B cell (primary cell): Measurements from ENCODE around the gene SHB. TPM values are rescaled to one million over a fixed set of nuclear protein-coding genes. Genes with fewer than 3 reads are reported as not detected.

Experiments
- ATAC-seq: fragments of 200-7000 bp; cut with Tn5 transposase; one replicate; pipeline ENCODE4 v1.10.0; 2021; ENCODE audit warnings: low read depth, mild to moderate bottlenecking, moderate number of reproducible peaks, moderate library complexity
- CTCF ChIA-PET: fragments of 350-600 bp; sonication (Branson Sonifier 250); formaldehyde crosslinking; loops from one replicate; lab custom pipeline; 2021; ENCODE audit warnings: antibody characterized with exemption, inconsistent platforms; lab: Charles Lee
- POLR2A ChIA-PET: fragments of 350-600 bp; sonication (Branson Sonifier 250); formaldehyde crosslinking; loops from one replicate; lab custom pipeline; 2021; ENCODE audit warnings: antibody characterized with exemption; lab: Charles Lee
- DNase-seq: peaks from one replicate; pipeline ENCODE4 v3.0.0; 2013
- H2AFZ ChIP-seq: 2 replicates; pipeline ENCODE4 v1.6.1; 2012; ENCODE audit warnings: mild to moderate bottlenecking, low read depth, low read length; ENCODE audit not compliant: insufficient read depth, poor library complexity, severe bottlenecking
- H3K27ac ChIP-seq, 2 donors: 1 replicate in 1 of 2; 2 replicates in 1 of 2; pipeline ENCODE4 v1.5.1; 2012 to 2013; ENCODE audit warnings: low read length in 2 of 2, mild to moderate bottlenecking in 2 of 2, moderate library complexity in 1 of 2
- H3K27me3 ChIP-seq, 4 experiments: fragments of 200-600 bp in 1 of 4; sonication (generic) in 1 of 4; replicated peaks in 1 of 4; 1 replicate in 2 of 4; 2 replicates in 2 of 4; pipeline versions ENCODE4 v1.6.1 to v1.7.0; 2013 to 2016; ENCODE audit warnings: low read length in 3 of 4, mild to moderate bottlenecking in 2 of 4, mixed read lengths in 1 of 4, moderate library complexity in 1 of 4; ENCODE audit not compliant: insufficient read depth in 4 of 4, control insufficient read depth in 3 of 4; ENCODE audit errors: control extremely low read depth in 1 of 4
- H3K36me3 ChIP-seq, 2 experiments: replicated peaks in 1 of 2; 1 replicate in 1 of 2; 2 replicates in 1 of 2; pipeline versions ENCODE4 v1.6.1 to v1.7.1; 2013; ENCODE audit warnings: low read length in 1 of 2; ENCODE audit not compliant: insufficient read depth in 2 of 2, control insufficient read depth in 1 of 2; ENCODE audit errors: control extremely low read depth in 1 of 2, extremely low read depth in 1 of 2
- H3K4me1 ChIP-seq, 2 donors: fragments of 200-600 bp in 1 of 2; sonication (generic) in 1 of 2; 1 replicate in 1 of 2; 2 replicates in 1 of 2; pipeline versions ENCODE4 v1.5.1 to v1.6.1; 2013 to 2017; ENCODE audit warnings: low read length in 2 of 2; ENCODE audit not compliant: control insufficient read depth in 2 of 2, insufficient read depth in 2 of 2
- H3K4me2 ChIP-seq: replicated peaks from 2 replicates; pipeline ENCODE3; 2012; ENCODE audit warnings: mild to moderate bottlenecking, low read depth, low read length; ENCODE audit not compliant: poor library complexity, severe bottlenecking
- H3K4me3 ChIP-seq, 5 experiments: fragments of 200-600 bp in 1 of 5; sonication (generic) in 1 of 5; 1 replicate in 3 of 5; 2 replicates in 2 of 5; pipeline versions ENCODE4 v1.5.1 to v1.7.0; 2011 to 2016; ENCODE audit warnings: low read length in 4 of 5, mild to moderate bottlenecking in 4 of 5, low read depth in 2 of 5, control low read depth in 1 of 5, moderate library complexity in 1 of 5; ENCODE audit not compliant: insufficient read depth in 1 of 5; ENCODE audit errors: control extremely low read depth in 1 of 5, extremely low read depth in 1 of 5
- H3K79me2 ChIP-seq: fragments of 200-600 bp; sonication (generic); one replicate; pipeline ENCODE4 v1.6.0; 2016; ENCODE audit warnings: low read length; ENCODE audit not compliant: control insufficient read depth, insufficient read depth
- H3K9ac ChIP-seq: fragments of 200-600 bp; sonication (generic); 2 replicates; pipeline ENCODE4 v1.6.1; 2017; ENCODE audit warnings: mild to moderate bottlenecking, low read length, moderate library complexity
- H3K9me3 ChIP-seq, 3 donors: one replicate each; pipeline versions ENCODE4 v1.6.1 to v1.7.1; 2013; ENCODE audit warnings: low read length in 2 of 3; ENCODE audit not compliant: control insufficient read depth in 2 of 3, insufficient read depth in 1 of 3; ENCODE audit errors: control extremely low read depth in 1 of 3
- H4K20me1 ChIP-seq: 2 replicates; pipeline ENCODE4 v1.6.0; 2012; ENCODE audit warnings: mild to moderate bottlenecking, low read length; ENCODE audit not compliant: insufficient read depth, control insufficient read depth, poor library complexity, severe bottlenecking
- H3K27ac Mint-ChIP-seq: one replicate; pipeline ENCODE4 v1.8.0; 2021; ENCODE audit warnings: mixed read lengths
- H3K27me3 Mint-ChIP-seq: one replicate; pipeline ENCODE4 v1.8.0; 2021; ENCODE audit warnings: mixed read lengths
- H3K4me1 Mint-ChIP-seq: one replicate; pipeline ENCODE4 v1.8.0; 2021; ENCODE audit warnings: mixed read lengths
- H3K4me3 Mint-ChIP-seq: one replicate; pipeline ENCODE4 v1.8.0; 2021; ENCODE audit warnings: mixed read lengths
- H3K9me3 Mint-ChIP-seq: one replicate; pipeline ENCODE4 v1.8.0; 2022; ENCODE audit warnings: mixed read lengths; ENCODE audit not compliant: insufficient read depth
- CTCF ChIP-seq: fragments of 200-600 bp; IDR thresholded peaks from one replicate; pipeline ENCODE4 v1.8.0; 2022; ENCODE audit warnings: antibody characterized with exemption, mild to moderate bottlenecking
- EZH2 ChIP-seq: IDR thresholded peaks from 2 replicates; pipeline ENCODE4 v1.6.1; 2012; ENCODE audit warnings: borderline replicate concordance, low read depth, mild to moderate bottlenecking, moderate library complexity, low read length; ENCODE audit not compliant: insufficient read depth, poor library complexity, severe bottlenecking
- WGBS: methylation state at CpG from one replicate; pipeline ENCODE4 v1.1.5; 2013; ENCODE audit warnings: missing lambda C conversion rate; ENCODE audit not compliant: insufficient coverage; 5-methylcytosine and 5-hydroxymethylcytosine counted together
- intact Hi-C: fragments of 100-400 bp; cut with micrococcal nuclease; formaldehyde crosslinking; loops from one replicate; pipeline ENCODE4 v1.10.0; 2022
- polyA plus RNA-seq: library from polyadenylated mRNA; depleted of rRNA; stranded (reverse); fragments of >200 nt; gene quantifications from 2 replicates; pipeline ENCODE4 v1.2.3, GENCODE V29; 2012
- total RNA-seq, 2 donors: library from RNA; stranded (reverse); fragments of 120-200 nt in 1 of 2; gene quantifications; 1 replicate in 1 of 2; 2 replicates in 1 of 2; pipeline versions ENCODE4 v1.2.3 to v1.2.4, GENCODE V29; 2013 to 2022

SHB gene
- total and polyA plus RNA-seq, 2 donors (not counting 1 experiment from before 2014, with no cell fraction given): 0.06 to 1.9 TPM

GRCh38 chr9:37909326-37909725, 159.7 kb downstream of the SHB start:
- Histone ChIP-seq H3K9me3 (peaks cover 0 to 5% (median 0%) of the 10 kb centered on the region in 3 donors), H2AFZ (no peak overlapping the region), H3K27ac (no peak overlapping the region), H3K36me3 (no peaks in the 10 kb centered on the region), H4K20me1 (no peaks in the 10 kb centered on the region), H3K79me2 (no peaks in the 10 kb centered on the region), H3K4me2 (no peak overlapping the region), H3K9ac (no peak overlapping the region), H3K4me3 (no peak overlapping the region), H3K27me3 (no peaks in the 10 kb centered on the region), H3K4me1 (peaks cover 4 to 8% of the 10 kb centered on the region in 2 donors)
- ChIA-PET CTCF (no interaction called here), POLR2A (no interaction called here)
- ATAC-seq (no peak), DNase-seq (no peak)
- H3K4me3 Mint-ChIP-seq: no peak overlapping the region
- H3K27me3 Mint-ChIP-seq: no peaks in the 10 kb centered on the region
- TF ChIP-seq EZH2: no peak
- no peak for TF ChIP-seq CTCF
- no peaks in the 10 kb centered on the region for H3K9me3 Mint-ChIP-seq
- H3K4me1 Mint-ChIP-seq: peaks cover 5% of the 10 kb centered on the region
- intact Hi-C loops: no loop called here
- WGBS: 100% methylated on average over 2 of the region's 3 CpGs
- no peak overlapping the region for H3K27ac Mint-ChIP-seq

GRCh38 chr9:37908698-37909186, 160.3 kb downstream of the SHB start:
- H3K27ac ChIP-seq: no peak overlapping the region
- H3K27me3 Mint-ChIP-seq: no peaks in the 10 kb centered on the region
- WGBS: 100% methylated on average over 1 of the region's 4 CpGs
- H3K27ac Mint-ChIP-seq: no peak overlapping the region
- ChIA-PET CTCF (interaction anchor here (0.8 to 1.2 kb wide), 3 partner anchors 253 to 527 kb away, joined by 3 read pairs; no protein-coding TSS in a partner anchor), POLR2A (no interaction called here)
- no peaks in the 10 kb centered on the region for H3K27me3 ChIP-seq
- H3K9ac ChIP-seq: no peak overlapping the region
- H3K4me3 Mint-ChIP-seq: no peak overlapping the region
- H3K9me3 Mint-ChIP-seq: no peaks in the 10 kb centered on the region
- peaks cover 4 to 9% of the 10 kb centered on the region in 2 donors for H3K4me1 ChIP-seq
- H4K20me1 ChIP-seq: no peaks in the 10 kb centered on the region
- DNase-seq: no peak
- no peak overlapping the region for H2AFZ ChIP-seq
- H3K4me1 Mint-ChIP-seq: peaks cover 7% of the 10 kb centered on the region
- no peak for ATAC-seq
- no peak overlapping the region for H3K4me2 ChIP-seq
- no peak for TF ChIP-seq CTCF
- TF ChIP-seq EZH2: no peak
- no peaks in the 10 kb centered on the region for H3K36me3 ChIP-seq
- H3K4me3 ChIP-seq: no peak overlapping the region
- H3K9me3 ChIP-seq: peaks cover 0 to 5% (median 0%) of the 10 kb centered on the region in 3 donors
- intact Hi-C loops: no loop called here
- H3K79me2 ChIP-seq: peaks cover 2% of the 10 kb centered on the region
